Liver (tissue), 9 donors: ENCODE measurements around the gene BTBD9. TPM values are rescaled to one million over a fixed set of nuclear protein-coding genes. Genes with fewer than 3 reads are reported as not detected.

ENCODE experiments used
- DNase-seq: peaks from one replicate; pipeline ENCODE4 v3.0.0-alpha.2; 2017; ENCODE audit warnings: low spot score
- H3K27ac ChIP-seq, 2 donors: one replicate each; pipeline ENCODE4 v1.7.0; 2013; ENCODE audit warnings: inconsistent platforms in 2 of 2, low read length in 2 of 2, control low read depth in 1 of 2, low read depth in 1 of 2, mild to moderate bottlenecking in 1 of 2
- H3K27me3 ChIP-seq, 4 donors: one replicate each; pipeline versions ENCODE4 v1.6.1 to v1.7.0; 2013; ENCODE audit warnings: low read length in 3 of 4, inconsistent platforms in 1 of 4, mild to moderate bottlenecking in 1 of 4, moderate library complexity in 1 of 4; ENCODE audit not compliant: control insufficient read depth in 4 of 4, insufficient read depth in 4 of 4
- H3K36me3 ChIP-seq, 4 donors: one replicate each; pipeline versions ENCODE4 v1.6.1 to v1.7.0; 2013; ENCODE audit warnings: low read length in 3 of 4, mild to moderate bottlenecking in 3 of 4, low read depth in 1 of 4, moderate library complexity in 1 of 4; ENCODE audit not compliant: control insufficient read depth in 4 of 4, insufficient read depth in 3 of 4
- H3K4me1 ChIP-seq, 4 donors: one replicate each; pipeline versions ENCODE4 v1.6.1 to v1.7.0; 2013; ENCODE audit warnings: low read length in 3 of 4, mild to moderate bottlenecking in 3 of 4, moderate library complexity in 1 of 4; ENCODE audit not compliant: control insufficient read depth in 4 of 4, insufficient read depth in 4 of 4
- H3K4me3 ChIP-seq, 3 donors: one replicate each; pipeline versions ENCODE4 v1.6.1 to v1.7.0; 2013; ENCODE audit warnings: low read length in 3 of 3, control low read depth in 1 of 3, low read depth in 1 of 3, mild to moderate bottlenecking in 1 of 3
- H3K9ac ChIP-seq, 2 donors: one replicate each; pipeline ENCODE4 v1.7.0; 2013; ENCODE audit warnings: low read length in 2 of 2, mild to moderate bottlenecking in 2 of 2, moderate library complexity in 2 of 2, control low read depth in 1 of 2, low read depth in 1 of 2
- H3K9me3 ChIP-seq, 4 donors: one replicate each; pipeline versions ENCODE4 v1.6.1 to v1.7.0; 2013; ENCODE audit warnings: low read length in 3 of 4; ENCODE audit not compliant: control insufficient read depth in 4 of 4
- EGR1 ChIP-seq, 2 donors: IDR thresholded peaks; 2 replicates each; pipeline ENCODE4 v1.6.1; 2016 to 2018; ENCODE audit warnings: antibody characterized with exemption in 2 of 2, low read depth in 2 of 2
- FOXA1 ChIP-seq: IDR thresholded peaks from 2 replicates; pipeline ENCODE4 v1.6.1; 2016; ENCODE audit warnings: antibody characterized with exemption
- FOXA2 ChIP-seq: IDR thresholded peaks from 2 replicates; pipeline ENCODE4 v1.6.1; 2016; ENCODE audit warnings: antibody characterized with exemption
- HNF4A ChIP-seq, 2 donors: conservative IDR thresholded peaks; 2 replicates each; pipeline ENCODE4 v1.6.1; 2016; ENCODE audit warnings: antibody characterized with exemption in 2 of 2, mild to moderate bottlenecking in 2 of 2
- HNF4G ChIP-seq: IDR thresholded peaks from 2 replicates; pipeline ENCODE4 v1.6.1; 2016; ENCODE audit warnings: antibody characterized with exemption
- NR2F2 ChIP-seq: IDR thresholded peaks from 2 replicates; pipeline ENCODE4 v1.6.1; 2016; ENCODE audit warnings: antibody characterized with exemption
- RAD21 ChIP-seq, 2 donors: IDR thresholded peaks; 2 replicates each; pipeline ENCODE4 v1.6.1; 2016; ENCODE audit warnings: antibody characterized with exemption in 2 of 2, mild to moderate bottlenecking in 2 of 2
- REST ChIP-seq: IDR thresholded peaks from 2 replicates; pipeline ENCODE4 v1.6.1; 2016; ENCODE audit warnings: antibody characterized with exemption, mild to moderate bottlenecking
- RXRA ChIP-seq, 2 donors: IDR thresholded peaks; 2 replicates each; pipeline ENCODE4 v1.6.1; 2017 to 2018; ENCODE audit warnings: antibody characterized with exemption in 2 of 2, mild to moderate bottlenecking in 1 of 2
- SP1 ChIP-seq: IDR thresholded peaks from 2 replicates; pipeline ENCODE4 v1.6.1; 2018; ENCODE audit warnings: antibody characterized with exemption, mild to moderate bottlenecking
- TAF1 ChIP-seq: conservative IDR thresholded peaks from 2 replicates; pipeline ENCODE4 v1.6.1; 2016; ENCODE audit warnings: antibody characterized with exemption, mild to moderate bottlenecking
- YY1 ChIP-seq: IDR thresholded peaks from 2 replicates; pipeline ENCODE4 v1.6.1; 2016; ENCODE audit warnings: antibody characterized with exemption, mild to moderate bottlenecking
- WGBS: extraction: QIAGEN DNeasy Blood & Tissue Kit; methylation state at CpG from one replicate; pipeline ENCODE4 v1.1.7; 2013; 5-methylcytosine and 5-hydroxymethylcytosine counted together
- polyA plus RNA-seq, 2 donors: library from polyadenylated mRNA; stranded (reverse) in 1 of 2; unstranded in 1 of 2; fragments of 200-250 nt in 1 of 2; fragments of >200 nt in 1 of 2; fragmentation: Nextera tagmentation in 1 of 2; extraction: Ambion mirVana in 1 of 2; gene quantifications; one replicate each; pipeline versions ENCODE4 v1.2.1 to v1.2.3, GENCODE V29; 2013 to 2015
- total RNA-seq, 2 donors: library from RNA; depleted of rRNA; stranded (reverse); fragments of >200 nt; gene quantifications; one replicate each; pipeline ENCODE4 v1.2.3, GENCODE V29; 2014
- TF ChIP-seq, protein P1 (sequence below): IDR thresholded peaks from 2 replicates; pipeline ENCODE4 v1.6.1; 2016; ENCODE audit warnings: antibody characterized with exemption
- TF ChIP-seq, protein P2 (sequence below): IDR thresholded peaks from 2 replicates; pipeline ENCODE4 v1.6.1; 2016; ENCODE audit warnings: antibody characterized with exemption
- TF ChIP-seq, protein P3 (sequence below): fragments of 150-350 bp; IDR thresholded peaks from 2 replicates; pipeline ENCODE4 v1.5.1; 2017; ENCODE audit warnings: improper control_type of control experiment, low read depth, low read length; ENCODE audit not compliant: missing input control
- TF ChIP-seq, protein P4 (sequence below): IDR thresholded peaks from 2 replicates; pipeline ENCODE4 v1.6.1; 2016; ENCODE audit warnings: antibody characterized with exemption
- donor health status: healthy.
- donor health status: healthy.
- donor health status: healthy.
- donor health status: healthy.
- donor health status: healthy.

BTBD9 gene
- total and polyA plus RNA-seq, 4 donors = 2.0 to 12.4 (median 5.7) TPM

DNA sequence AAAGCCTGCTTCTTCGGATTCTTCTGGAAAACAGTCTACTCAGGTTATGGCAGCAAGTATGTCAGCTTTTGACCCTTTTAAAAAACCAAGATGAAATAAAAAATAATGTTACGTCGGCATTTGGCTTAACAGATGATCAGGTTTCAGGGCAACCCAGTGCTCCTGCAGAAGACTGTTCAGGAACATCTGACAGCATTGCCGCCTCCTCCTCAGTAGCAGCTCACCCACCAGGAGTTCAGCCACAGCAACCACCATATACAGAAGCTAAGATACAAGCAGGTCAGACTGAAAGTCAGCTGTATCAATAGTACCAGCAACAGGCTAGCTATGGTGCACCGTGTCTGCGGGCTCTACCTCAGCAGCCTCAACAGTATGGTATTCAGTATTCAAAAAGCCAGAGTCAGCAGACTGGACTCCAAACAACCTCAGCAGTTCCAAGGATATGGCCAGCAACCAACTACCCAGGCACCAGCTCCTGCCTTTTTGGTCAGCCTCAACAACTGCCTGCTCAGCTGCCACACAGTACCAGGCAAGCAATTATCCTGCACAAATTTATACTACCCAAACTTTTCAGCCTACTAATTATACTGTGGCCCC is 51.9 kb downstream of the BTBD9 start:
- H3K9me3 ChIP-seq = no peaks in the 10 kb centered on the region
- H3K4me3 ChIP-seq = no peak overlapping the region
- no peak overlapping the region for H3K27ac ChIP-seq
- DNase-seq = no peak
- no peak for TF ChIP-seq TAF1
- TF ChIP-seq FOXA2 = no peak
- TF ChIP-seq RAD21 (IDR thresholded peaks at IDR 0.05) = no peak
- TF ChIP-seq, protein P1, sequence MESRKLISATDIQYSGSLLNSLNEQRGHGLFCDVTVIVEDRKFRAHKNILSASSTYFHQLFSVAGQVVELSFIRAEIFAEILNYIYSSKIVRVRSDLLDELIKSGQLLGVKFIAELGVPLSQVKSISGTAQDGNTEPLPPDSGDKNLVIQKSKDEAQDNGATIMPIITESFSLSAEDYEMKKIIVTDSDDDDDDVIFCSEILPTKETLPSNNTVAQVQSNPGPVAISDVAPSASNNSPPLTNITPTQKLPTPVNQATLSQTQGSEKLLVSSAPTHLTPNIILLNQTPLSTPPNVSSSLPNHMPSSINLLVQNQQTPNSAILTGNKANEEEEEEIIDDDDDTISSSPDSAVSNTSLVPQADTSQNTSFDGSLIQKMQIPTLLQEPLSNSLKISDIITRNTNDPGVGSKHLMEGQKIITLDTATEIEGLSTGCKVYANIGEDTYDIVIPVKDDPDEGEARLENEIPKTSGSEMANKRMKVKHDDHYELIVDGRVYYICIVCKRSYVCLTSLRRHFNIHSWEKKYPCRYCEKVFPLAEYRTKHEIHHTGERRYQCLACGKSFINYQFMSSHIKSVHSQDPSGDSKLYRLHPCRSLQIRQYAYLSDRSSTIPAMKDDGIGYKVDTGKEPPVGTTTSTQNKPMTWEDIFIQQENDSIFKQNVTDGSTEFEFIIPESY = no peak
- no peak for TF ChIP-seq RXRA (IDR thresholded peaks at IDR 0.05)
- TF ChIP-seq EGR1 (IDR thresholded peaks at IDR 0.05; ENCODE audit: low read depth in 2 of 2) = no peak
- TF ChIP-seq, protein P2, sequence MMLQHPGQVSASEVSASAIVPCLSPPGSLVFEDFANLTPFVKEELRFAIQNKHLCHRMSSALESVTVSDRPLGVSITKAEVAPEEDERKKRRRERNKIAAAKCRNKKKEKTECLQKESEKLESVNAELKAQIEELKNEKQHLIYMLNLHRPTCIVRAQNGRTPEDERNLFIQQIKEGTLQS = no peak
- no peak for TF ChIP-seq YY1
- TF ChIP-seq, protein P3, sequence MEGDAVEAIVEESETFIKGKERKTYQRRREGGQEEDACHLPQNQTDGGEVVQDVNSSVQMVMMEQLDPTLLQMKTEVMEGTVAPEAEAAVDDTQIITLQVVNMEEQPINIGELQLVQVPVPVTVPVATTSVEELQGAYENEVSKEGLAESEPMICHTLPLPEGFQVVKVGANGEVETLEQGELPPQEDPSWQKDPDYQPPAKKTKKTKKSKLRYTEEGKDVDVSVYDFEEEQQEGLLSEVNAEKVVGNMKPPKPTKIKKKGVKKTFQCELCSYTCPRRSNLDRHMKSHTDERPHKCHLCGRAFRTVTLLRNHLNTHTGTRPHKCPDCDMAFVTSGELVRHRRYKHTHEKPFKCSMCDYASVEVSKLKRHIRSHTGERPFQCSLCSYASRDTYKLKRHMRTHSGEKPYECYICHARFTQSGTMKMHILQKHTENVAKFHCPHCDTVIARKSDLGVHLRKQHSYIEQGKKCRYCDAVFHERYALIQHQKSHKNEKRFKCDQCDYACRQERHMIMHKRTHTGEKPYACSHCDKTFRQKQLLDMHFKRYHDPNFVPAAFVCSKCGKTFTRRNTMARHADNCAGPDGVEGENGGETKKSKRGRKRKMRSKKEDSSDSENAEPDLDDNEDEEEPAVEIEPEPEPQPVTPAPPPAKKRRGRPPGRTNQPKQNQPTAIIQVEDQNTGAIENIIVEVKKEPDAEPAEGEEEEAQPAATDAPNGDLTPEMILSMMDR = no peak
- TF ChIP-seq NR2F2 = no peak
- no peak for TF ChIP-seq HNF4A (conservative IDR thresholded peaks at IDR 0.05)
- no peak for TF ChIP-seq HNF4G
- TF ChIP-seq REST = no peak
- no peak for TF ChIP-seq SP1
- H3K36me3 ChIP-seq = peaks cover 1 to 7% (median 4%) of the 10 kb centered on the region in 4 donors
- WGBS = 98% methylated on average over 6 of the region's 6 CpGs
- H3K4me1 ChIP-seq = no peaks in the 10 kb centered on the region
- H3K9ac ChIP-seq = no peak overlapping the region
- no peaks in the 10 kb centered on the region for H3K27me3 ChIP-seq

GRCh38 chr6:38586992-38587391 is 52.7 kb downstream of the BTBD9 start:
- Histone ChIP-seq H3K9ac (no peak overlapping the region), H3K9me3 (no peaks in the 10 kb centered on the region), H3K36me3 (peaks cover 0 to under 1% (median 0%) of the 10 kb centered on the region in 4 donors), H3K27me3 (no peaks in the 10 kb centered on the region), H3K4me1 (no peaks in the 10 kb centered on the region), H3K27ac (no peak overlapping the region), H3K4me3 (no peak overlapping the region)
- no peak for DNase-seq
- 98% methylated on average over 6 of the region's 6 CpGs for WGBS
- TF ChIP-seq, protein P1 = no peak
- TF ChIP-seq HNF4A (conservative IDR thresholded peaks at IDR 0.05) = no peak
- TF ChIP-seq YY1 = no peak
- TF ChIP-seq RAD21 (IDR thresholded peaks at IDR 0.05) = no peak
- TF ChIP-seq FOXA2 = no peak
- TF ChIP-seq, protein P4, sequence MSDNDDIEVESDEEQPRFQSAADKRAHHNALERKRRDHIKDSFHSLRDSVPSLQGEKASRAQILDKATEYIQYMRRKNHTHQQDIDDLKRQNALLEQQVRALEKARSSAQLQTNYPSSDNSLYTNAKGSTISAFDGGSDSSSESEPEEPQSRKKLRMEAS = no peak
- TF ChIP-seq, protein P2 = no peak
- no peak for TF ChIP-seq TAF1
- no peak for TF ChIP-seq REST
- TF ChIP-seq HNF4G = no peak
- TF ChIP-seq EGR1 (IDR thresholded peaks at IDR 0.05; ENCODE audit: low read depth in 2 of 2) = no peak
- no peak for TF ChIP-seq SP1
- no peak for TF ChIP-seq FOXA1
